HEK293T (cell line): ENCODE data around the gene PLAAT1.

Experiments used
- BHLHE40 ChIP-seq: fragments of 450-650 bp; IDR thresholded peaks from 2 replicates; pipeline ENCODE4 v1.6.1; 2016; ENCODE audit warnings: mild to moderate bottlenecking, moderate library complexity, borderline replicate concordance
- FOXK2 ChIP-seq: fragments of 450-650 bp; IDR thresholded peaks from 2 replicates; pipeline ENCODE4 v1.6.1; 2016; ENCODE audit warnings: mild to moderate bottlenecking
- L3MBTL2 ChIP-seq: fragments of 450-650 bp; conservative IDR thresholded peaks from 2 replicates; pipeline ENCODE4 v1.6.1; 2016; ENCODE audit warnings: mild to moderate bottlenecking
- LEF1 ChIP-seq: fragments of 450-650 bp; IDR thresholded peaks from 2 replicates; pipeline ENCODE4 v1.6.1; 2017; ENCODE audit warnings: mild to moderate bottlenecking, borderline replicate concordance
- SP1 ChIP-seq: fragments of 450-650 bp; IDR thresholded peaks from 2 replicates; pipeline ENCODE4 v1.6.1; 2017
- TARDBP ChIP-seq: fragments of 450-650 bp; IDR thresholded peaks from 2 replicates; pipeline ENCODE4 v1.6.1; 2016
- ZNF384 ChIP-seq: fragments of 450-650 bp; IDR thresholded peaks from 2 replicates; pipeline ENCODE4 v1.6.1; 2016
- TF ChIP-seq, protein P1 (sequence below): fragments of 450-650 bp; IDR thresholded peaks from 2 replicates; pipeline ENCODE4 v1.6.1; 2016

DNA sequence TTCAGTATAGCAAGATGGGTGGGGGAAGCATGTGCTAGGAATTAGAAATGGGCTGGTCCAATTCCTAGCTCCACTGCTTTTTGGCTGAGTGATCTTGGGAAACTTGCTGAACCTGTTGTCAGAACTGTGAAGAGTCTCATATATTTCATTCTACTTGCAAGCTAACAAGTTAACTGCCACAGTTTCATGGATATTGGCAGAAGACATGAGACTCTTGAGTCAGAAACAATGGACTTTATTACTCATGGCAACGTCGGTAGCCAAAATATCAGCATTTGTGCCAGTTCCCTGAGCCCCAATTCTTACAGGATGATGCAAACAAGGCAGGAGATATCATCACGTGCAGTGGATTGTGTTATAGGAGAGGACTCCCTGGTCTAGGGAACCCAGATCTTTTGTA lies 26.6 kb upstream of the PLAAT1 start:
- no peak for TF ChIP-seq TARDBP
- no peak for TF ChIP-seq BHLHE40
- TF ChIP-seq SP1: no peak
- no peak for TF ChIP-seq L3MBTL2
- TF ChIP-seq, protein P1, sequence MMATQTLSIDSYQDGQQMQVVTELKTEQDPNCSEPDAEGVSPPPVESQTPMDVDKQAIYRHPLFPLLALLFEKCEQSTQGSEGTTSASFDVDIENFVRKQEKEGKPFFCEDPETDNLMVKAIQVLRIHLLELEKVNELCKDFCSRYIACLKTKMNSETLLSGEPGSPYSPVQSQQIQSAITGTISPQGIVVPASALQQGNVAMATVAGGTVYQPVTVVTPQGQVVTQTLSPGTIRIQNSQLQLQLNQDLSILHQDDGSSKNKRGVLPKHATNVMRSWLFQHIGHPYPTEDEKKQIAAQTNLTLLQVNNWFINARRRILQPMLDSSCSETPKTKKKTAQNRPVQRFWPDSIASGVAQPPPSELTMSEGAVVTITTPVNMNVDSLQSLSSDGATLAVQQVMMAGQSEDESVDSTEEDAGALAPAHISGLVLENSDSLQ: no peak
- TF ChIP-seq FOXK2: no peak
- TF ChIP-seq LEF1: no peak
- no peak for TF ChIP-seq ZNF384
